ENCODE measurements around the gene SAMM50. TPM values are rescaled to one million over a fixed set of nuclear protein-coding genes. Genes with fewer than 3 reads are reported as not detected.

Gene SAMM50
- total RNA-seq, 1 experiment from 2014 or later: 40.8 TPM

DNA sequence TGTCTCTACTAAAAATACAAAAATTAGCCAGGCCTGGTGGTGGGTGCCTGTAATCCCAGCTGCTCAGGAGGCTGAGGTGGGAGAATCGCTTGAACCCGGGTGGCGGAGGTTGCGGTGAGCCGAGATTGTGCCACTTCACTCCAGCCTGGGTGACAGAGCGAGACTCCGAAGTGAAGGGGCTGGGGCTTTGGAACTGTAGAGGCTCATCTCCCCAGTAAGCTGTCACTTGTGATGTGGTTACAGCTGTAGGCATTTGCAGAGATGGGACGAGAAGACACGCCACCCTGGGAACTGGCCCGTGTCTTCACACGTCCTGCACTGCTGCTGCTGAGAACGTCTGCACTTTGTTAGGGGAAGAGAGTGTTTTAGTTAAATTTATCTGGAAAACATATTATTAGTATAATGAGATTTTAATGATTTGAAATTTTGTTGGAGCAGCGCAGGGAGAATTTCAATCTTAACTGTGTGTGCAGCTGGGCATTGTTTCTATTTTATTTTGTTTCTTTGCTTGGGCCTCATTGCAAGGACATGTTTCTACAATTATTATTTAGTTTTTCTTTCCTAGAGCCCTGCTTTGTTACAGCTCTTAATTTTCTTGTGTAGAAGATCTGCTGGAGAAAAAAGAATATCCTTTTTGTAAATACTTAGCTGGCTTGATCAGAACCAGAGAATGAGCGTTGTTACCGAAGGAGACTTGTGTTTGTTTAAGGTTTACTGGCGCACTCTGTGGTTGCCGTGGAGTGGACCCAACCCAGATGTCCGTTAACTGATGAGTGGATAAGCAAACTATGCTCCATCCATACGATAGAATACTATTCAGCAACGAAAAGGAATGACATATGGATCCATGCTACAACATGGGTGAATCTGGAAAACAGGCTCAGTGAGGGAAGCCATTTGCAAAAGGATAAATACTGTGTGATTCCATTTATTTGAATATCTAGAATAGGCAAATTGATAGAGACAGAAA lies 87.3 kb downstream of the SAMM50 start:
- Histone ChIP-seq H3K4me2 (ENCODE audit: low read length) (no peak overlapping the region), H3K36me3 (ENCODE audit: control insufficient read depth in 1 of 2, insufficient read depth in 2 of 2, low read length in 2 of 2) (no peaks in the 10 kb centered on the region), H3K27ac (ENCODE audit: low read depth, low read length) (no peak overlapping the region), H2AFZ (ENCODE audit: low read depth, low read length, poor library complexity, severe bottlenecking) (no peak overlapping the region), H3K4me3 (replicated peaks in 1 of 2; ENCODE audit: low read depth in 1 of 2, low read length in 2 of 2) (no peak overlapping the region), H3K9me2 (ENCODE audit: insufficient read depth) (no peaks in the 10 kb centered on the region), H3K79me2 (ENCODE audit: insufficient read depth, low read length) (peaks cover 4% of the 10 kb centered on the region; the same call in 1 of the 2 replicates), H3K4me1 (ENCODE audit: control insufficient read depth in 1 of 2, insufficient read depth in 2 of 2, low read length in 2 of 2) (peaks cover 6 to 9% of the 10 kb centered on the region in 2 experiments), H3K9ac (ENCODE audit: low read length) (no peak overlapping the region), H4K20me1 (ENCODE audit: insufficient read depth) (peaks cover 6% of the 10 kb centered on the region; the same call in 1 of the 2 replicates), H3K27me3 (ENCODE audit: insufficient read depth, low read length) (no peaks in the 10 kb centered on the region), H3K9me3 (ENCODE audit: control insufficient read depth in 1 of 2, insufficient read depth in 1 of 2, low read depth in 1 of 2, low read length in 2 of 2) (no peaks in the 10 kb centered on the region)
- BruUV-seq (replicated peaks): no TSS peak
- POLR2A ChIA-PET: no interaction called here
- intact Hi-C loops (cut with micrococcal nuclease): no loop called here
- CTCF ChIA-PET: no interaction called here
- RAD21 ChIA-PET (ENCODE audit: low non-redundant PET in 1 of 2, low total read pairs in 2 of 2, uncharacterized antibody in 2 of 2, unreplicated experiment in 2 of 2): no interaction called here
- TF ChIP-seq YY1 (IDR thresholded peaks at IDR 0.05; ENCODE audit: extremely low read depth, insufficient replicate concordance, low read depth, low read length) (no peak), MAX (IDR thresholded peaks at IDR 0.05) (no peak), EGR1 (IDR thresholded peaks at IDR 0.05; ENCODE audit: low read depth) (no peak), EZH2phosphoT487 (IDR thresholded peaks at IDR 0.05; ENCODE audit: borderline replicate concordance) (no peak), JUND (IDR thresholded peaks at IDR 0.05) (no peak), ELF1 (IDR thresholded peaks at IDR 0.05; ENCODE audit: borderline replicate concordance, low read depth) (no peak), CBX3 (IDR thresholded peaks at IDR 0.05; ENCODE audit: low read depth) (no peak), ZFX (IDR thresholded peaks at IDR 0.05) (no peak), TCF7L2 (IDR thresholded peaks at IDR 0.05; ENCODE audit: borderline replicate concordance, extremely low read depth, insufficient read depth, insufficient read length) (no peak), CTCF (IDR thresholded peaks at IDR 0.05 in 2 of 3, conservative IDR thresholded peaks at IDR 0.05 in 1 of 3; ENCODE audit: borderline replicate concordance in 1 of 3, insufficient read depth in 1 of 3, low read depth in 2 of 3, low read length in 2 of 3) (no peak), SRF (IDR thresholded peaks at IDR 0.05; ENCODE audit: low read depth) (no peak), ZNF274 (IDR thresholded peaks at IDR 0.05; ENCODE audit: low read depth, low read length) (no peak), CEBPB (IDR thresholded peaks at IDR 0.05; ENCODE audit: low read depth) (no peak), POLR2A (IDR thresholded peaks at IDR 0.05; ENCODE audit: borderline replicate concordance, extremely low read depth, insufficient read depth, insufficient read length) (no peak), SIN3A (IDR thresholded peaks at IDR 0.05; ENCODE audit: low read depth) (no peak), POLR2AphosphoS5 (IDR thresholded peaks at IDR 0.05; ENCODE audit: low read depth, low read length) (no peak)
- TF ChIP-seq, protein P1, sequence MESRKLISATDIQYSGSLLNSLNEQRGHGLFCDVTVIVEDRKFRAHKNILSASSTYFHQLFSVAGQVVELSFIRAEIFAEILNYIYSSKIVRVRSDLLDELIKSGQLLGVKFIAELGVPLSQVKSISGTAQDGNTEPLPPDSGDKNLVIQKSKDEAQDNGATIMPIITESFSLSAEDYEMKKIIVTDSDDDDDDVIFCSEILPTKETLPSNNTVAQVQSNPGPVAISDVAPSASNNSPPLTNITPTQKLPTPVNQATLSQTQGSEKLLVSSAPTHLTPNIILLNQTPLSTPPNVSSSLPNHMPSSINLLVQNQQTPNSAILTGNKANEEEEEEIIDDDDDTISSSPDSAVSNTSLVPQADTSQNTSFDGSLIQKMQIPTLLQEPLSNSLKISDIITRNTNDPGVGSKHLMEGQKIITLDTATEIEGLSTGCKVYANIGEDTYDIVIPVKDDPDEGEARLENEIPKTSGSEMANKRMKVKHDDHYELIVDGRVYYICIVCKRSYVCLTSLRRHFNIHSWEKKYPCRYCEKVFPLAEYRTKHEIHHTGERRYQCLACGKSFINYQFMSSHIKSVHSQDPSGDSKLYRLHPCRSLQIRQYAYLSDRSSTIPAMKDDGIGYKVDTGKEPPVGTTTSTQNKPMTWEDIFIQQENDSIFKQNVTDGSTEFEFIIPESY (IDR thresholded peaks at IDR 0.05; ENCODE audit: extremely low read depth, insufficient replicate concordance, low read length): no peak
- TF ChIP-seq, protein P2, sequence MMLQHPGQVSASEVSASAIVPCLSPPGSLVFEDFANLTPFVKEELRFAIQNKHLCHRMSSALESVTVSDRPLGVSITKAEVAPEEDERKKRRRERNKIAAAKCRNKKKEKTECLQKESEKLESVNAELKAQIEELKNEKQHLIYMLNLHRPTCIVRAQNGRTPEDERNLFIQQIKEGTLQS (IDR thresholded peaks at IDR 0.05): no peak
- DNase-seq (ENCODE audit: low read depth, low spot score) (no peak), ATAC-seq (no peak)
